OCI-LY3 (cell line): Measurements from ENCODE around the gene JADE1.

ENCODE experiments used
- H2AFZ ChIP-seq: fragments of 200-600, 300-600 bp; shearing (Covaris generic); 2 replicates; pipeline ENCODE4 v1.6.0; 2014; ENCODE audit warnings: antibody characterized with exemption, low read depth, low read length
- H3K27ac ChIP-seq: fragments of 200-600, 300-600 bp; sonication (generic); 2 replicates; pipeline ENCODE4 v1.5.1; 2014; ENCODE audit warnings: mild to moderate bottlenecking, low read length, moderate library complexity, mixed read lengths
- H3K27me3 ChIP-seq: fragments of 200-600, 300-600 bp; sonication (generic); 2 replicates; pipeline ENCODE4 v1.6.1; 2014; ENCODE audit warnings: low read depth, low read length, mixed read lengths
- H3K36me3 ChIP-seq: fragments of 200-600, 300-600 bp; sonication (generic); replicated peaks from 2 replicates; pipeline ENCODE3; 2014; ENCODE audit warnings: low read depth, low read length, mixed read lengths
- H3K4me1 ChIP-seq: fragments of 300-600, 200-600 bp; sonication (generic); 2 replicates; pipeline ENCODE4 v1.6.1; 2014; ENCODE audit warnings: low read length, mixed read lengths
- H3K4me2 ChIP-seq: fragments of 200-600, 300-600 bp; sonication (generic); 2 replicates; pipeline ENCODE4 v1.6.1; 2014; ENCODE audit warnings: low read length, mixed read lengths
- H3K4me3 ChIP-seq: fragments of 300-600, 200-600 bp; sonication (generic); 2 replicates; pipeline ENCODE4 v1.5.1; 2014; ENCODE audit warnings: antibody characterized with exemption, mild to moderate bottlenecking, low read length, moderate library complexity
- H3K79me2 ChIP-seq: fragments of 300-600, 200-600 bp; shearing (Covaris generic); 2 replicates; pipeline ENCODE4 v1.6.1; 2014; ENCODE audit warnings: mild to moderate bottlenecking, low read length, mixed read lengths
- H3K9ac ChIP-seq: fragments of 300-600, 200-600 bp; shearing (Covaris generic); 2 replicates; pipeline ENCODE4 v1.6.0; 2014; ENCODE audit warnings: mild to moderate bottlenecking, low read length, moderate library complexity
- H3K9me3 ChIP-seq: fragments of 200-600, 300-600 bp; shearing (Covaris generic); 2 replicates; pipeline ENCODE4 v1.6.1; 2014; ENCODE audit warnings: low read length, mixed read lengths; ENCODE audit not compliant: insufficient read depth
- H4K20me1 ChIP-seq: fragments of 200-600, 300-600 bp; sonication (generic); 2 replicates; pipeline ENCODE4 v1.6.1; 2016; ENCODE audit warnings: low read length, mixed read lengths; ENCODE audit not compliant: insufficient read depth
- EZH2phosphoT487 ChIP-seq: fragments of 200-600 bp; shearing (Covaris generic); IDR thresholded peaks from 2 replicates; pipeline ENCODE4 v1.6.1; 2018; ENCODE audit warnings: antibody characterized with exemption, mixed run types, low read depth
- TF ChIP-seq, protein P1 (sequence below): fragments of 200-600, 300-600 bp; sonication (generic); IDR thresholded peaks from 2 replicates; pipeline ENCODE4 v1.5.1; 2014; ENCODE audit warnings: antibody characterized with exemption, low read length, low read depth

The JADE1 gene

DNA sequence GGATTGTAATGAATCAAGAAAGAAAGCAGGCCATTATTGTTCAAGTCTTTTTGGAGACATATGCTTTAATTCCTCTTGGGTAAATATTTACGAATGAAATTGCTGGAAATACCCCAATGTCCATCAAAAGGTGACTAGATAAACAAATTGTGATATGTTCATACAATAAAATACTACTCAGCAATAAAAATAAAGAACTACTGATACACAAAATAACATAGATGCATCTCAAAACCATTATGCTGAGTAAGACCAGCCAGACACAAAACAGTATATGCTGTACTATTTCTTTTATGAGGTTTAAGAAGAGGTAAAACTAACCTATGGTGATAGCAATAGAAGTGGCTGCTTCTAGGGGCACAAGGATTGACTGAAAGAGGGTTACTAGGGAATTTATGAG lies 28.8 kb upstream of the JADE1 start:
- no peak overlapping the region for H3K27ac ChIP-seq
- H3K4me1 ChIP-seq, result no peaks in the 10 kb centered on the region
- no peak overlapping the region for H2AFZ ChIP-seq
- no peak overlapping the region for H3K4me2 ChIP-seq
- H4K20me1 ChIP-seq, result no peaks in the 10 kb centered on the region
- no peaks in the 10 kb centered on the region for H3K9me3 ChIP-seq
- H3K79me2 ChIP-seq, result no peaks in the 10 kb centered on the region
- no peak overlapping the region for H3K9ac ChIP-seq
- no peak overlapping the region for H3K4me3 ChIP-seq
- TF ChIP-seq, protein P1, sequence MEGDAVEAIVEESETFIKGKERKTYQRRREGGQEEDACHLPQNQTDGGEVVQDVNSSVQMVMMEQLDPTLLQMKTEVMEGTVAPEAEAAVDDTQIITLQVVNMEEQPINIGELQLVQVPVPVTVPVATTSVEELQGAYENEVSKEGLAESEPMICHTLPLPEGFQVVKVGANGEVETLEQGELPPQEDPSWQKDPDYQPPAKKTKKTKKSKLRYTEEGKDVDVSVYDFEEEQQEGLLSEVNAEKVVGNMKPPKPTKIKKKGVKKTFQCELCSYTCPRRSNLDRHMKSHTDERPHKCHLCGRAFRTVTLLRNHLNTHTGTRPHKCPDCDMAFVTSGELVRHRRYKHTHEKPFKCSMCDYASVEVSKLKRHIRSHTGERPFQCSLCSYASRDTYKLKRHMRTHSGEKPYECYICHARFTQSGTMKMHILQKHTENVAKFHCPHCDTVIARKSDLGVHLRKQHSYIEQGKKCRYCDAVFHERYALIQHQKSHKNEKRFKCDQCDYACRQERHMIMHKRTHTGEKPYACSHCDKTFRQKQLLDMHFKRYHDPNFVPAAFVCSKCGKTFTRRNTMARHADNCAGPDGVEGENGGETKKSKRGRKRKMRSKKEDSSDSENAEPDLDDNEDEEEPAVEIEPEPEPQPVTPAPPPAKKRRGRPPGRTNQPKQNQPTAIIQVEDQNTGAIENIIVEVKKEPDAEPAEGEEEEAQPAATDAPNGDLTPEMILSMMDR, result no peak
- TF ChIP-seq EZH2phosphoT487, result no peak
- H3K36me3 ChIP-seq, result no peaks in the 10 kb centered on the region
- no peaks in the 10 kb centered on the region; the same call in 1 of the 2 replicates for H3K27me3 ChIP-seq

DNA sequence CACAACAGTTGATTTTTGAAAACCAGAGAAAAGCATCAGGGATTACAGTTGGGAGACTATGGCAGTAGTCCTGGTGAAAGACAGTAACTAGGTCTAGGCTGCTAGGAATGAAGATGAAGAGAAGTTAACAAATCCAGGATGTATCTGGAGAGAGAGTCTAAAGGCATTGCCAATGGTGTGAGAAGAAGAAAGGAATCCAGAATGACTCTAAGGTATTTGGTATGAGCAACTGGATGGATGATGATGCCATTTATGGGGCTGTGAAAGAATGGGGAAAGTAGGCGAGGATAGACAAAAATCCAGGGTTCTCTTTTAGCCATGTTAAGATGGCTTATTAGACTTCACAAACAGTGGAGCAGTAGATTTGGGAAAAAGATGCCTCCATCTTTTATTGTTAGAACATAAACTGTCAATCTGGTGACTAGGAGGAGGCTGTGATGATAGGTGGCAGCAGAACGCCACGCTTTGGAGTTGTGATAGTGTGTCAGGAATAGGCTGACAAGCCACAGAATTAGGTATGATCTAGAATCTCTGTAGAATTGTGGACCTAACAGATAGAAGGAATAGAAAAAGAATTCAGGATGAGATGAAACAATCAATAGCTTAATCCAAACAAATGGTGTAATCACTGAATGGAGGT lies 27.3 kb upstream of the JADE1 start:
- no peaks in the 10 kb centered on the region for H3K4me1 ChIP-seq
- TF ChIP-seq, protein P1, result peak; percentile 62
- no peak for TF ChIP-seq EZH2phosphoT487
- H3K4me2 ChIP-seq, result no peak overlapping the region
- H2AFZ ChIP-seq, result no peak overlapping the region
- H3K9ac ChIP-seq, result no peak overlapping the region
- no peaks in the 10 kb centered on the region for H4K20me1 ChIP-seq
- no peaks in the 10 kb centered on the region for H3K79me2 ChIP-seq
- H3K9me3 ChIP-seq, result no peaks in the 10 kb centered on the region
- no peaks in the 10 kb centered on the region for H3K36me3 ChIP-seq
- H3K4me3 ChIP-seq, result no peak overlapping the region
- no peaks in the 10 kb centered on the region for H3K27me3 ChIP-seq
- H3K27ac ChIP-seq, result no peak overlapping the region

DNA sequence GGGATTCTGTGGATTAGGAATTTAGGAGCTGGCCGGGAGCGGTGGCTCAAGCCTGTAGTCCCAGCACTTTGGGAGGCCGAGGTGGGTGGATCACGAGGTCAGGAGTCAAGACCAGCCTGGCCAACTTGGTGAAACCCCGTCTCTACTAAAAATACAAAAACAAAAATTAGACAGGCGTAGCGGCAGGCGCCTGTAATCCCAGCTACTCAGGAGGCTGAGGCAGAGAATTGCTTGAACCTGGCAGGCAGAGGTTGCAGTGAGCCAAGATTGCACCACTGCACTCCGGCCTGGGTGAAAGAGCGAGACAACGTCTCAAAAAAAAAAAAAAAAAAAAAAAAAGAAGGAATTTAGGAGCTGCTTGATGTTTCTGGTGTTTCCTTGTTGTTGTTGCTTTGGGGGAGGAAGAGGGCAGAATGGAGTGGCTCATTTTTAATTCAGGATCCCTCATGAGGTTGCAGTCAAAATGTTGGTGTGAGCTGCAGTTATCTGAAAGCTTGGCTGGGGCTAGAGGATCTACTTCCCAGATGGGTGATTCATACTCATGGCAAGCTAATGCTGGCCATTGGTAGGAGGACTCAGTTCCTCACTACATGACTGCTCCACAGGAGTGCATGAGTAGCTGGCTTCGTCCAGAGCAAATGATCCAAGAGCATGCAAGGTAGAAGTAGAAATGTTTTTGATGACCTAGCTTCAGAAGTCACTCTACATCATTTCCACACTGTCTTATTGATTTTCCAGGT lies 26.5 kb upstream of the JADE1 start:
- H2AFZ ChIP-seq, result no peak overlapping the region; the same call in 1 of the 2 replicates
- H3K9me3 ChIP-seq, result no peaks in the 10 kb centered on the region
- no peak overlapping the region for H3K9ac ChIP-seq

More for the DNA sequence above, 26.5 kb upstream of the JADE1 start:
- H3K4me1 ChIP-seq, result no peaks in the 10 kb centered on the region
- no peak for TF ChIP-seq EZH2phosphoT487
- TF ChIP-seq, protein P1, result no peak
- H3K27ac ChIP-seq, result no peak overlapping the region
- H3K4me3 ChIP-seq, result no peak overlapping the region
- no peak overlapping the region for H3K4me2 ChIP-seq
- no peaks in the 10 kb centered on the region for H3K36me3 ChIP-seq
- no peaks in the 10 kb centered on the region for H4K20me1 ChIP-seq
- H3K27me3 ChIP-seq, result no peaks in the 10 kb centered on the region
- H3K79me2 ChIP-seq, result no peaks in the 10 kb centered on the region
